Measurements from ENCODE around the gene HMGN2. TPM values are rescaled to one million over a fixed set of nuclear protein-coding genes. Genes with fewer than 3 reads are reported as not detected.

The HMGN2 gene
- total and polyA plus RNA-seq, 2 of the 13 experiments (the other 11 are each of a cell fraction or from before 2014, with no cell fraction given): 63.4 to 343 TPM

DNA sequence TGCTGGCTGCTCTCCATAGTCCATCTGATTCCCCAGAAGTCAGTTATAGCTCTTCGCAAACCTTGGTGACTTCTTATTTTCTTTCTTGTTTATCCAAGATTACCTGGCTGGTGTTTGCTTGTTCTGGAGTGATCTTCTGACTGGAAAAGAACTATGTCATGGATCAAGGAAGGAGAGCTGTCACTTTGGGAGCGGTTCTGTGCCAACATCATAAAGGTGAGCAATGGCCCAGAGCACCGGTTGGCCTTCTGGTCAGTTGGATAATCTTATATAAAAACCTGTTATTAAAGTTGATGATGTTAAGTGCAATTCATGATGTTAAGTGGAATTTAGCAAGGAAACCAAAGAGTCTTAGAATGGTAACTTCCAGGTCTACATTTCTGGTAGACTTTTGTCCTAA is 39.4 kb upstream of the HMGN2 start:
- H3K4me1 ChIP-seq (ENCODE audit: insufficient read depth, low read length): peaks cover 25% of the 10 kb centered on the region
- H3K27ac ChIP-seq (ENCODE audit: extremely low read length, insufficient read depth, low read length): peak overlapping the region; percentile 58
- peak overlapping the region; percentile 79 for H2AFZ ChIP-seq (ENCODE audit: low read length)
- peaks cover 4 to 12% of the 10 kb centered on the region in 2 experiments; a peak in 3 of 5 replicates for H3K36me3 ChIP-seq (replicated peaks in 1 of 2; ENCODE audit: control insufficient read depth in 1 of 2, insufficient read depth in 2 of 2, low read length in 2 of 2)
- 14% methylated on average over 3 of the region's 3 CpGs for WGBS (ENCODE audit: low lambda C conversion rate)
- peaks cover 11% of the 10 kb centered on the region for H3K79me2 ChIP-seq (ENCODE audit: insufficient read depth, low read length)
- POLR2A ChIA-PET: interaction anchor here (0.9 to 1.3 kb wide), 10 partner anchors 11 to 263 kb away, joined by 3 to 16 read pairs (median 4); partner anchors contain the start of genes HMGN2, RPS6KA1 and ZNF593
- intact Hi-C loops (cut with micrococcal nuclease; ENCODE audit: unreplicated experiment) (no loop called here), in situ Hi-C loops (cut with HindIII; ENCODE audit: extremely low pct_ligation_motif_present, low pct_unique_long_range_greater_than_20kb) (no loop called here)
- DNase-seq (ENCODE audit: low spot score) (no peak), ATAC-seq (no peak), FAIRE-seq (no peak)
- H3K4me3 ChIP-seq (replicated peaks in 1 of 3; ENCODE audit: insufficient read depth in 1 of 3, low read depth in 2 of 3, low read length in 3 of 3): peak overlapping the region; percentile 75 to 97 (median 84)
- TF ChIP-seq ZNF280B (CRISPR knock-in tag; IDR thresholded peaks at IDR 0.05; ENCODE audit: borderline replicate concordance): no peak
- TF ChIP-seq NR1H2 (CRISPR knock-in tag; IDR thresholded peaks at IDR 0.05; ENCODE audit: borderline replicate concordance, low read depth): no peak
- no peak for TF ChIP-seq ZNF724P (CRISPR knock-in tag; IDR thresholded peaks at IDR 0.05; ENCODE audit: borderline replicate concordance)
- CTCF ChIA-PET (ENCODE audit: low intra/inter-chr PET ratio, low total read pairs): no interaction called here
- H3K4me2 ChIP-seq (ENCODE audit: low read depth, low read length): peak overlapping the region; percentile 91
- H4K20me1 ChIP-seq (ENCODE audit: insufficient read depth, low read length): no peaks in the 10 kb centered on the region
- H3K9ac ChIP-seq (ENCODE audit: insufficient read depth, low read depth, low read length): peak overlapping the region; percentile 87
- no TSS peak for BruUV-seq (replicated peaks)
- no peaks in the 10 kb centered on the region for H3K9me3 ChIP-seq (ENCODE audit: low read length)
- peaks cover 0 to 4% of the 10 kb centered on the region in 2 experiments; a peak in 1 of 5 replicates for H3K27me3 ChIP-seq (ENCODE audit: control insufficient read depth in 1 of 2, insufficient read depth in 2 of 2, low read length in 2 of 2)

GRCh38 chr1:26434161-26434752 is 38.0 kb upstream of the HMGN2 start:
- ATAC-seq (no peak), FAIRE-seq (no peak), DNase-seq (ENCODE audit: low spot score) (no peak)
- Histone ChIP-seq H3K79me2 (ENCODE audit: insufficient read depth, low read length) (peaks cover 11% of the 10 kb centered on the region), H3K9me3 (ENCODE audit: low read length) (no peaks in the 10 kb centered on the region), H3K9ac (ENCODE audit: insufficient read depth, low read depth, low read length) (no peak overlapping the region), H3K4me2 (ENCODE audit: low read depth, low read length) (no peak overlapping the region), H3K4me1 (ENCODE audit: insufficient read depth, low read length) (peaks cover 25% of the 10 kb centered on the region), H3K36me3 (replicated peaks in 1 of 2; ENCODE audit: control insufficient read depth in 1 of 2, insufficient read depth in 2 of 2, low read length in 2 of 2) (peaks cover 7 to 26% of the 10 kb centered on the region in 2 experiments; a peak in 4 of 5 replicates), H3K4me3 (replicated peaks in 1 of 3; ENCODE audit: insufficient read depth in 1 of 3, low read depth in 2 of 3, low read length in 3 of 3) (no peak overlapping the region), H2AFZ (ENCODE audit: low read length) (no peak overlapping the region), H3K27ac (ENCODE audit: extremely low read length, insufficient read depth, low read length) (no peak overlapping the region), H3K27me3 (ENCODE audit: control insufficient read depth in 1 of 2, insufficient read depth in 2 of 2, low read length in 2 of 2) (peaks cover 0 to 4% of the 10 kb centered on the region in 2 experiments; a peak in 1 of 5 replicates), H4K20me1 (ENCODE audit: insufficient read depth, low read length) (no peaks in the 10 kb centered on the region)
- ChIA-PET POLR2A (interaction anchor here (0.7 kb wide), 1 partner anchor 62 kb away, joined by 3 read pairs; no protein-coding TSS in a partner anchor), CTCF (ENCODE audit: low intra/inter-chr PET ratio, low total read pairs) (no interaction called here)
- no TSS peak for BruUV-seq (replicated peaks)
- intact Hi-C loops (cut with micrococcal nuclease; ENCODE audit: unreplicated experiment): no loop called here
- in situ Hi-C loops (cut with HindIII; ENCODE audit: extremely low pct_ligation_motif_present, low pct_unique_long_range_greater_than_20kb): no loop called here
- TF ChIP-seq FOXP1 (IDR thresholded peaks at IDR 0.05): no peak
- TF ChIP-seq FOXP1 (CRISPR knock-in tag; IDR thresholded peaks at IDR 0.05): no peak

Measured in HepG2 (cell line).